Measurements from ENCODE around the gene ITPR3.

GRCh38 chr6:33571637-33572316 lies 49.3 kb upstream of the ITPR3 start:
- no peak for TF ChIP-seq CTCF (IDR thresholded peaks at IDR 0.05)
- no peak for TF ChIP-seq POLR2A (IDR thresholded peaks at IDR 0.05)
- no peak for TF ChIP-seq POLR2AphosphoS5 (IDR thresholded peaks at IDR 0.05)
